Putamen (tissue), 1 donor: Measurements from ENCODE around the gene TINAGL1.

Experiments used
- DNase-seq: peaks from one replicate; pipeline ENCODE4 v3.0.0-alpha.2; 2016; ENCODE audit warnings: low spot score

TINAGL1 gene, protein sequence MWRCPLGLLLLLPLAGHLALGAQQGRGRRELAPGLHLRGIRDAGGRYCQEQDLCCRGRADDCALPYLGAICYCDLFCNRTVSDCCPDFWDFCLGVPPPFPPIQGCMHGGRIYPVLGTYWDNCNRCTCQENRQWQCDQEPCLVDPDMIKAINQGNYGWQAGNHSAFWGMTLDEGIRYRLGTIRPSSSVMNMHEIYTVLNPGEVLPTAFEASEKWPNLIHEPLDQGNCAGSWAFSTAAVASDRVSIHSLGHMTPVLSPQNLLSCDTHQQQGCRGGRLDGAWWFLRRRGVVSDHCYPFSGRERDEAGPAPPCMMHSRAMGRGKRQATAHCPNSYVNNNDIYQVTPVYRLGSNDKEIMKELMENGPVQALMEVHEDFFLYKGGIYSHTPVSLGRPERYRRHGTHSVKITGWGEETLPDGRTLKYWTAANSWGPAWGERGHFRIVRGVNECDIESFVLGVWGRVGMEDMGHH

DNA sequence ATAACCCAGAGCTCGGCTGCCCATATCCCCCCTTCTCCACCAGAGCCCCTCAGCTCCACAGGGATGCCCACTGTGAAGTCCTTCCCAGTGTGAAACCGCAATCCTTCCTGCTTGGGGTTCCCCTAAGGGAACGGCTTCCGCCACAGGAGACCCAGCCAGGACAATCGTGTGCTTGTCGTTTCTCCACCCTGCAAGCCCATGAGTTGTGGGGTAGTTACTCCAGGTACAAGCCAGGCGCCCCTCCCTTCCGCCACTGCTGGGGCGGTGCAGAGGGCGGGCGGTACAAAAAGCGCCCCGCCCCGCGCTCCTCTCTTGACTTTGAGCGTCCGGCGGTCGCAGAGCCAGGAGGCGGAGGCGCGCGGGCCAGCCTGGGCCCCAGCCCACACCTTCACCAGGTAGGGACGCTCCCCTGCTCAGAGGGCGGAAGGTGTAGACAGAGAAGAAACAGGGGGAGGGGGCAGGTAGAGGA, at the start of gene TINAGL1:
Gene TINAGL1, plus strand, starts transcription at position 315 of the 469 bp plus-strand sequence. CDS start 634 bp downstream, outside the sequence.
- no peak for DNase-seq

DNA sequence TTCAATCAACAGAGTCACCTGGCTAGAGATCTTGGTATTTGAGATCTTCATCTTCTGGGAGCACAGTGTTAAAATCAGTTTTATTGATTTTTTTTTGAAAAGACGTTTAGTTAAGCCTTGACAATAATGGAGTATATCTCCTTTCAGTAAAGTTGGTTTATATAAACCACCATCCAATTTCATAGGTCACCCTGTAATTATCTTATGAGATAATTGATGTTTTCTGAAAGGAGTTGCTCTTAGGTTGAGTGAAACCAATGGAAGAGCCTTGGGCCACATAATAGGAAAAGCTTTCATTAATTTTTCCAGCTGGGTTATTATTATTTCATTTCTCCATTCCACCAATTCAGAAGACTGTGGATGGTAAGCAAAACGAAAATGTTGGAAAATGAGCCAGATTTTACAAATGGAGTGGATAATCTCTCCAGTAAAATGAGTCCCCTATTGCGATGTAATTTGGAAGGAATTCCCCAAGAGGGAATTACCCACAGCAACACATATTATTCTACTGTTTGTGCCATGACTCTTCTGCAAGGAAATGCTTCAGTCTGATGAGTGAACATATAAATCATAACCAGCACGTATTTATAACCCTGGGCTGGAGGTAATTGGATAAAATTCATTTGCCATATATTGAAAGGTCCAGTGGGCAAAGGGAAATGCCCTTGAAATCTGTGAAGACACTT, 46.2 kb upstream of the TINAGL1 start:
- no peak for DNase-seq

DNA sequence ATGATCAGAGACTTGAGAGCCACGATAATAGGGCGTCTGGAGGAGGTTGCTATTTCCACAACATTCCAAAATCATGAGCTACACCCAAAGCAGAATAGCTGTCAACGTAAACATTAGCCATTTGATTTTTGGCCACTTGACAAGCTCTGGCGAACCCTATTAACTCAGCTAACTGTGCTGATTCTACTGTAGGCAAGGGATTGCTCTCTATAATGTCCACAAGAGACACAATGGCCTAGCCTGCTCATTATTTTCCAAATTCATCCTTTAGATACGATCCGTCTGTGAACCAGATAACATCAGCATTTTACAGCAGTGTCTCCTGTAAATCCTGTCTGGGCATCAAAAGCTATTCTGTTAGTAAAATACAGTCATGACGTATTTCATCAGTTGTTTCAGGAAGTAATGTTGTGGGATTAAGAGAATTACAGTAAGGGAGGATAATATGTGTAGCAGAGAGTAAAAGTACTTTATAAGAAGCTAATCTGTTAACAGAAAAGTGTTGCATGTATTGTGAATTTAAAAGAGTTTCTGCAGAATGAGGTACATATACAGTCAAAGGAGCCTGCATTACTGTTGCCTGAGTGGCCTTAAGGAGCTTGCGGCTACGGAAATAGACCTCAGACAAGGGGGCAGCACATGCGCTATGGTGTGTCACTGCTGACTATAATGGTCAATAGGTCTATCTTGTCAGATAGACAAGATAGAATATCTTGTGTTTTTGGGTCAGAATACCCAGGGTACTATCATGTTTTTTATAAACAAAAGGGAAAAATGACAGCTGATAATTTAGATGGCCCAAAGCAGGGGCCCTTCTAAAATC, 44.9 kb upstream of the TINAGL1 start:
- DNase-seq, result no peak

DNA sequence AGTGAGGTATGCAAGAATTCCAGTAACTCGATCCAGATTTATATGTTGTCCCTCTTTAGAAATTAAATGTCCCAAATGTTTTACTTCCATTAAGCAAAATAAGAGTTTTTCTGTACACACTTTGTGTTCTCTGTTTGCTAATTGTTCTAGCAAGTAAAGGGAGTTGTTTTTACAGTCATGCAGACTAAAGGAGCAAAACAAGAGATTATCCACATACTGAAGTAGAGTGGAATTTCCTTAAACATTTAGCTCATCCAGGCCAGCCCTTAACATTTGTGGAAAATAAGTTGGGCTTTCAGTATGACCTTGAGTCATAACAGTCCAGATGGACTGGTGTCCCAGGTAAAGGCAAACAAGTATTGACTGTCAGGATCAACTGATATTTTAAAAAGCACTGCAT, 44.1 kb upstream of the TINAGL1 start:
- no peak for DNase-seq

DNA sequence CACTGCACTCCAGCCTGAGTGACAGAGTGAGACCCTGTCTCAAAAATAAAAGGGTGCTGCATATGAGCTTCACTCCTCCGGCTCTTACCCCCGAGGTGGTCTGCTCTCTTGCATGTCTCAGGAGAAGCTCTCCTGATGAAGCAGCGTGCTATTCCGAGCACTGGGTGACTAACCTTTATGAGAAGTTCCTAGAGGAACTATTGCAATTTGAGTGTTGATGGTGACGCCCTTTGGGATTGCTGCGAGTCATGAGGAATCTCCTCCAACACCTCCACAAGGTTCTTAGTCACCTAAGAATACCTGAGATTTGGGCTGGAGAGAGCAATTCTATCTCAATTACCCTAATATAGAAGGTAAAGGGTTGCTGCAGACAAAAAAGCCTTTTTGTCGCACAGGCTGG, 40.8 kb upstream of the TINAGL1 start:
- peak; percentile 2 for DNase-seq

DNA sequence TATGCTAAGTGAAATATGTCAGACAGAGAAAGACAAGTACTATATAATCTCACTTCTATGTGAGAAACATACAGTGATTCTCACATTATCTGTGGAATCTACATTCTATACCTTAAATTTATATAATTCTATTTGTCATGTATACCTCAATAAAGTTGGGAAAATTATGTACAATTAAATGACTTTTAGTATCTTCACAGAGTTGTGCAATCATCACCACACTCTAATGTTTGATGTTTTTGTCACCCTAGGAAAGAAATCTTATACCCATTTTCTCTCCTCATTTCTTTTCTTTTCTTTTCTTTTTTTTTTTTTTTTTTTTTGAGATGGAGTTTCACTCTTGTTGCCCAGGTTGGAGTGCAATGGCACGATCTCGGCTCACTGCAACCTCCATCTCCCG, 37.0 kb upstream of the TINAGL1 start:
- DNase-seq, result no peak

DNA sequence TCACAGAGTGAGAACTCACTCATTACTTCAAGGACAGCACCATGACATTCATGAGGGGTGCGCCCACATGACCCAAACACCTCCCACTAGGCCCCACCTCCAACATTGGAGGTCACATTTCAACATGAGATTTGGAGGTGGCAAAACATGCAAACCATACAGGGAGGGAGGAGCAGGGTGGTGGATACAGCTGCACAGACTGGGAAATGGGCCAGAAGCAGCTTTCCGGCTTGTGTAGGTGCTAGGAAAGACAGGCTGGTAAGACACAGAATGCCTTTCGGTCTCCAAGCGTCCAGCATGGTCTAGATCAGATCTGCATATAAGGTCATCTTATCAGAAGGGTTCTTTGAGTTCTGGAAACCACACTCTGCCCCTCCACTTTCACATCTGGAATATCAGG, 35.1 kb upstream of the TINAGL1 start:
- no peak for DNase-seq

DNA sequence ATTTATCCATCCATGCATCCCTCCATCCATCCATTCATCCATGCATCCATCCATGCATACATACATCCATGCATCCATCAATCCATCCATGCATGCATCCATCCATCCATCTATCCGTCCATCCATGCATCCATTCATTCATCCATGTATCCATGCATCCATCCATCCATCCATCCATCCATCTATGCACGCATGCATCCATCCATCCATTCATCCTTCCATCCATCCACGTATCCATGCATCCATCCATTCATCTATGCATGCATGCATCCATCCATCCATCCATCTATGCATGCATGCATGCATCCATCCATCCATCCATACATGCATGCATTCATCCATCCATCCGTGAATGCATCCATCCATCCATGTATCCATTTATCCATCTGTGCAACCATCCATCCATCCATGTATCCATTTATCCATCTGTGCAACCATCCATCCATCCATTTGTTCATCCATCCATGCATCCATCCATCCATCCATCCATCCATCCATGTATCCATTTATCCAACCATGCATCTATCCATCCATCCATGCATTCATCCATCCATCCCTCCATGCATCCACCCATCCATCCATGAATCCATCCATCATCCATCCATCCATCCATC, 30.3 kb upstream of the TINAGL1 start:
- no peak for DNase-seq

DNA sequence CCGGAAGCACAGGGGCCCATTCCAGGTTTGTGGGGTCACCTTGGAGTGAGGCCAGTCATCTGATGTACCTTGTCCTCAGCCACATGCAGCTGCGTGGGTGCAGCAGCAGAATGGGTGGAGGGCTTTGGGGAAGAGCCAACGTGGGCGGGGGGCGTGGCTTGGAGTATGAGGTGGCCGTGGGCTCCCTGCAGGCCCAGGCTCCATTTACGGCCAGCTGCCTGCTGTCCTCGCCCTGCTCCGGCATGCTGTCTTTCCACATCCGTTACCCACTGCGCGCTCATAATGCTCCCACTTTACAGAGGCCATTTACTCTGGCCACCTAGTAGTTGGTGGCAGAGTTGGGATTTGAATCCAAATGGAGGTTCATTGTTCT, 27.8 kb upstream of the TINAGL1 start:
- no peak for DNase-seq

DNA sequence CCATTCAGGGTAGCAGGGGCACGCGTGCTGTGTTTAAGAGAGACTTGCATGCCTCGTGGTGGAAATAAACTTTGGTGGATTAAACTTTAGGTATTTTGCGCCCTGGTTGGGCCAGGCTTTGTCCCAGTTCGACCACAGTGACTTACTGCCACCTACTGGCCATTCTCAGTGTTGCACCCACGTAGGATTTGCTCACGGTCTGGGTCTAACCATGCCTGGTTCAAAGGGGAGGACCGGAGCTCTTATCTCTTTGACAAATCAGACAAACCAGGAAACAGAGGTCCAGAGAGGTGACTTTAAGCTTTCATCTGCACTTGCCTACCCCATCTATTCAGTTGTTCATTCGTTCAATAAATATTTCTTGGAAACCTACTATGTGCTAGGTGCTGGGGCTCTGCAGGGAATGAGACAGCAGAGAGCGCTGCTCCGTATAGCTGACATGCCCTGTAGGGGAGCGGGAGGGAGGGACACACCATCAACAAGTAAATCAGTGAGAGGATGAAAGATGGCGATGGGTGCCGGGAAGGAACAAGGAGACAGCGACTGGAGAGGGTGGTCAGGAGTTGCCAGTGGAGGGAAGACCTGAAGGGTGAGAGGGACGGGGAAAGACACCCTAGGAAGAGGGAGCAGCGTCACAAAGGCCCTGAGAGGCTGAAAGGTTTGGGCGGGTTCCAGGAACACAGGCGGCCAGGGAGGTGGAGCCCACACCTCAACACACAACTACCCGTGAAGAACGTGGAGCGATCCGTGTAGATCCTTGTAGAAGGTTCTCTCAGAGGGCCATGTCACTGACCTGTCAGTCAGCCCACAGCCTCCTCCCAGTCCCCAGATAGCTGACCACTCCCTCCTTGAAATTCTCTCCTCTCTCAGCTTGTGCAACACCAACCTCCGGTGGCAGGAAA, 27.2 kb upstream of the TINAGL1 start:
- DNase-seq, result peak; percentile 64

DNA sequence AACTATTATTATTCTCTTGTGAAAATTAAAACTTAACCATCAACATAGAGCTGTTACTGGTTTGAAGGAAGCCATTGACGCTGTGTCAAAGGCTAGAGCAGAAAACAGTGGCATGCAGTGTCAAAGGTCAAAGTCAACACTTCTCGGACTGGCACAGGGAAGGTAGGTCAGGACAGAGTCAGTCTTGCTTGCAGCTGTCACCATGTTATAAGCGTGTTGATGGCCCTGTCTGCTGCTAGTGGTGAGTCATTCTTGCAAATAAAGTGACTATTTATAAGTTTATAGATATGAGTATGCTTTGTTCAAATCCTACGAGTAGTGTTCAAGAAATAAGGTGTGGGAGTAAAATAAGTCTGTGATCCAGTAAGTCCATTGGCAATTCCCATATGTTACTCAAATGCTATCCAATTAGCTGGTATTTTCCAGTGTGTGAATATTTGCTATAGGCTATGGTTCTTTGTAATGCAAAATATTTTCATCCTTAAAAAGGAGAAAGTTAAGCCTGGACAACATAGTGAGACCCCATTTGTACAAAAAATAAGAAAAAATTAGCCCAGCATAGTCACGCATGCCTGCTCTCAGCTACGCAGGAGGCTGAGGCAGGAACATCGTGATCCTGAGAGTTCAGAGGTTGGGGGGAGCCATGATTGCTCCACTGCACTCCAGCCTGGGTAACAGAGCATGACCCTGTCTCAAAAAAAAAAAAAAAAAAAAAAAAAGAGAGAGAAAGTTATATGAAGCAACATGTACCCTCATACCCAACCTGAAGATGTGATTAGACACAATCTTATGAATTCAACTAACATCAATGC, 26.3 kb upstream of the TINAGL1 start:
- DNase-seq, result no peak

DNA sequence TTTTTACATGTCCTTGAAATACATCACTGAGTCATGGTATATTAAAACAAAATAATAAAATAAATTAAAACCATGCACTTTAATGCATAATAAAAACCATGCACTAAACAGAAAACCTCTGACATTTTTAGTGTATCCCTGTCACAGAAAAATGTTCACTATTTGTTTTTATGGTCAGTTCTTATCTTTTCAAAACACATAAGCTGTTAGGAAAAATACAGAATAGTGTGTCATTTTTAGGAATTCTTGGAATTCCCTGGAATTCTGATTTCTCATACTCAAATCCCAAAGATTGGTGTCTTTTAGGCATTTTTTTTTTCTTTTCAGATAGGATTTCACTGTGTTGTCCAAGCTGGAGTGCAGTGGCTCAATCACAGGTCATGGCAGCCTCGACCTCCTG, 25.1 kb upstream of the TINAGL1 start:
- DNase-seq, result no peak

DNA sequence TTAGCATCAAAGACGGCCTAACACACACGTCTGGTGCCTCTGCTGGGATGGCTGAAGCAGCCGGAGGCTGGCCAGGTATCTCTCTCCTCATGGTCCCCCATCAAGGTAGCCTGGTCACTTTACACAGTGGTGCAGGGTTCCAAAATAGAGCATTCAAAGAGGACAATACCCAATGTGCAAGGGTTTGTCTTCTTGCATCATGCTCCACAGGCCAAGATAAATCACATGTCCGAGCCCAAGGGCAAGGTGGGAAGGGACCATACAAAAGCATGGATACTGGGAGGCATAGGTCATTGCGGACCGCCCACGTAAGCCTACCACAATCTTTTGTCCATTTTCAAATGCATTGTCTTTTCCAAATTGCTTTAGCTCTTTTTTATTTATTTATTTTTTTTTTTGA, 23.8 kb upstream of the TINAGL1 start:
- no peak for DNase-seq

DNA sequence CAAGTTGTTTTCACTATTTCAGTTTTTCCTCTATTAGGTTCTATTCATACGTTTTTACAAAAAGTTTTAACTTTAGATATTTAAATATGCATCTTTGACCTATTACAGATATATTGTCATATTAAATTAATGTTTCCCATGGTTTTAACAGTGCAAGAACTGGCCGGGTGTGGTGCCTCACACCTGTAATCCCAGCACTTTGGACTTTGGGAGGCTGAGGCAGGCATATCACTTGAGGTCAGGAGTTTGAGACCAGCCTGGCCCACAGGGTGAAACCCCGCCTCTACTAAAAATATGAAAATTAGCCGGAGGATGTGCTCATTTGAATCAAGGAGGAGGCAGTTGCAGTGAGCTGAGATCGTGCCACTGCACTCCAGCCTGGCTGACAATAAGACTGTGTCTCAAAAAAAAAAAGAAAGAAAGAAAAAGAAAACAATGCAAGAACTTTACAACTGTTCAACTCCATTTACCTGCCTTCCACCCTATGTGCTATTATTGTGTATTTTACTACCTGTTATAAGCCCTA, 19.8 kb upstream of the TINAGL1 start:
- no peak for DNase-seq

DNA sequence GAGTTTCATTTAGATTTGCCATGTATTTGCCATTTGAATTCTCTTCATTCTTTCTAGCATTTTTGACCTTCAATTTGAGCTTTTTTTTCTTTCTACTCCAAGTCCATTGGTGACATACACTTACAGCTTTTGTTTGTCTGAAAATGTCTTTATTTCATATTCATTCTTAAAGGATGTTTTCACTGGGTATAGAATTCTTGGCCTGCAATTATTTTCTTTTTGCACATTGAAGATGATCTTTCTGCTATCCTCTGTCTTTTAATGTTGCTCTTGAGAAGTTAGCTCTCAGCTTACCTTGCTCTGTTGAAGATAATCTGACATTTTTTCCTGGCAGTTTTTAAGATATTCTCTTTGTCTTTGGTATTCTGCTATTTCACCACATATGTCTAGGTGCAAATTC, 16.6 kb upstream of the TINAGL1 start:
- no peak for DNase-seq

DNA sequence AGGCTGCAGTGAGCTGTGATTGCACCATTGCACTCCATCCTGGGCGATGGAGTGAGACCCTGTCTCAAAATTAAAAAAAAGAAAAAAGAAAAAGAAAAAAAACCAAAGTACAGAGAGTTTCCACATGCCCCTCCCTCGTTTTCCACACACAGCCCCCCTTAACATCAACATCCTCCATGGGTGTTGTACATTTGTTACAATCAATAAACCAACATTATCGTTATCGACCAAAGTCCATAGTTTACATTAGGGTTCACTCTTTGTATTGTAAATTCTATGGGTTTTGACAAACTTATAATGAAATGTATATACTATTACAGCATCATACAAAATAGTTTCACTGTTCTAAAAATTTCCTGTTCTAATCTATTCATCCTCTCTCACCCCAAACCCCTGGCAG, 15.9 kb upstream of the TINAGL1 start:
- no peak for DNase-seq

DNA sequence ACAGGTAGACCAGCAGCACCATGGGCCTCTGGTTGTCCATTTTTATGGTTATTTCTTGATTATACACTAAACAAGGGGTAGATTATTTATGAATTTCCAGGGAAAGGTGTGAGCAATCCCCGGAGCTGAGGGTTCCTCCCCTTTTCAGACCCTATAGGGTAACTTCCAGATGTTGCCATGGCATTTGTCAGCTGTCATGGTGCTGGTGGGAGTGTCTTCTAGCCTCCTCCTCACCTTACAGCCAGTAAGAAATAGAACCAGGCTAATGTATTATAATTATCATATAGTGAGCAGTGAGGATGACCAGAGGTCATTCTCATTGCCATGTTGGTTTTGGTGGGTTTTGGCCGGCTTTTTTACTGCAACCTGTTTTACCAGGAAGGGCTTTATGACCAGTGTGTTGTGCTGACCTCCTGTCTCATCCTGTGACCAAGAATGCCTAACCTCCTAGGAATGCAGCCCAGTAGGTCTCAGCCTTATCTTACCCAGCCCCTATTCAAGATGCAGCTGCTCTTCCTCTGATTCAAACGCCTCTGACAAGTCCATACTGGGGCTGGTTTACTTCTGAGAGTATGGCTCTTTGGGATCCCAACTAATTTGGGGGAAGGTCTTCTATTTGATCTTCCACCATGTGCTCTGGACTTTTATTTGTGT, 13.5 kb upstream of the TINAGL1 start:
- no peak for DNase-seq

DNA sequence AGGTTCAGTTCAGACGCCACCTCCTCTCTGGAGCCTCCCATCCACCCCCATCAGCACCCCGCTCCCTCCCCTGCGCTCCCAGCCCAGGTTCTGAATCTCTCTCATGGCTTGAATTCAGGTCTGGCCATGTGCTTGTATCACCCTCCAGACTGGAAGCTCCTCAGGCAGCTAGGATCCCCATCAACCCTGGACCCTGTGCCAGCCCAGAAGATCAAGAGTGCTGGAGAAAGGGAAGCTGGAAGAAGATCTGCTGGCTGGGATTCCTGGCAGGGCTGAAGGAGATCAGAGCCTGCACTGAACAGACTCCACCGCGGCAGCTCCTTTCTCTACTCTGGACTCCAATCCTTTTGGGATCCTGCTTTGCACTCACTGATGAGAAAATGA, 11.7 kb upstream of the TINAGL1 start:
- no peak for DNase-seq

DNA sequence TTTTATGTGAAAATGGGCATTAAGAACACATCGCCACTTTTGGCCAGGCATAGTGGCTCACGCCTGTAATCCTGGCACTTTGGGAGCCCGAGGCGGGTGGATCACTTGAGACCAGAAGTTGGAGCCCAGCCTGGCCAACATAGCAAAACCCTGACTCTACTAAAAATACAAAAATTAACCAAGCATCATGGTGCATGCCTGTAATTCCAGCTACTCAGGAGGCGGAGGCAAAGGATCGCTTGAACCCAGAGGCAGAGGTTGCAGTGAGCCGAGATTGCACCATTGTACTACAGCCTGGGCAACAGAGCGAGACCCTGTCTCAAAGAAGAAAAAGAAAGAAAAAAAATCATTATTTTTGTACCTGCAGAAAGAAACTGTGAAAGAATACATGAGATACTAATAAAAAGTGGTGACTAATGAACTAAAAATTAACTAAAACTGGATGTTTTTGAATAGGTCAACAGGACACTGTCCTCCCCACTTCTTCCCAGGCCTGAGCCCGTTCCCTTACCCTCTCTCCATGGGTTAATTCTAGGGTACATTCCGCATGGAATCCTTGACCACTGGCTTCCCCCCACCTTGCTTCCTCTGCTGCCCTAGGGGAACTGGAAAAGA, 8.3 kb upstream of the TINAGL1 start:
- no peak for DNase-seq
